ENCODE data around the gene DNAH6. TPM values are rescaled to one million over a fixed set of nuclear protein-coding genes. Genes with fewer than 3 reads are reported as not detected.

The DNAH6 gene
- total RNA-seq, 1 experiment from 2014 or later = 1.6 TPM

GRCh38 chr2:84811839-84812431 is 295.6 kb downstream of the DNAH6 start:
- CTCF ChIA-PET = no interaction called here
- DNase-seq (ENCODE audit: low read depth, low spot score) (no peak), ATAC-seq (no peak)
- no peak for TF ChIP-seq JUND (IDR thresholded peaks at IDR 0.05)
- TF ChIP-seq, protein P1, sequence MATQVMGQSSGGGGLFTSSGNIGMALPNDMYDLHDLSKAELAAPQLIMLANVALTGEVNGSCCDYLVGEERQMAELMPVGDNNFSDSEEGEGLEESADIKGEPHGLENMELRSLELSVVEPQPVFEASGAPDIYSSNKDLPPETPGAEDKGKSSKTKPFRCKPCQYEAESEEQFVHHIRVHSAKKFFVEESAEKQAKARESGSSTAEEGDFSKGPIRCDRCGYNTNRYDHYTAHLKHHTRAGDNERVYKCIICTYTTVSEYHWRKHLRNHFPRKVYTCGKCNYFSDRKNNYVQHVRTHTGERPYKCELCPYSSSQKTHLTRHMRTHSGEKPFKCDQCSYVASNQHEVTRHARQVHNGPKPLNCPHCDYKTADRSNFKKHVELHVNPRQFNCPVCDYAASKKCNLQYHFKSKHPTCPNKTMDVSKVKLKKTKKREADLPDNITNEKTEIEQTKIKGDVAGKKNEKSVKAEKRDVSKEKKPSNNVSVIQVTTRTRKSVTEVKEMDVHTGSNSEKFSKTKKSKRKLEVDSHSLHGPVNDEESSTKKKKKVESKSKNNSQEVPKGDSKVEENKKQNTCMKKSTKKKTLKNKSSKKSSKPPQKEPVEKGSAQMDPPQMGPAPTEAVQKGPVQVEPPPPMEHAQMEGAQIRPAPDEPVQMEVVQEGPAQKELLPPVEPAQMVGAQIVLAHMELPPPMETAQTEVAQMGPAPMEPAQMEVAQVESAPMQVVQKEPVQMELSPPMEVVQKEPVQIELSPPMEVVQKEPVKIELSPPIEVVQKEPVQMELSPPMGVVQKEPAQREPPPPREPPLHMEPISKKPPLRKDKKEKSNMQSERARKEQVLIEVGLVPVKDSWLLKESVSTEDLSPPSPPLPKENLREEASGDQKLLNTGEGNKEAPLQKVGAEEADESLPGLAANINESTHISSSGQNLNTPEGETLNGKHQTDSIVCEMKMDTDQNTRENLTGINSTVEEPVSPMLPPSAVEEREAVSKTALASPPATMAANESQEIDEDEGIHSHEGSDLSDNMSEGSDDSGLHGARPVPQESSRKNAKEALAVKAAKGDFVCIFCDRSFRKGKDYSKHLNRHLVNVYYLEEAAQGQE (IDR thresholded peaks at IDR 0.05; ENCODE audit: low read depth) = peak; percentile 9; the same call in 1 of the 2 replicates
- intact Hi-C loops (cut with micrococcal nuclease) = no loop called here
- BruUV-seq (replicated peaks) = no TSS peak
- RAD21 ChIA-PET (ENCODE audit: low non-redundant PET in 1 of 2, low total read pairs in 2 of 2, uncharacterized antibody in 2 of 2, unreplicated experiment in 2 of 2) = no interaction called here
- no peaks in the 10 kb centered on the region for H3K9me3 ChIP-seq (ENCODE audit: control insufficient read depth in 1 of 2, insufficient read depth in 1 of 2, low read depth in 1 of 2, low read length in 2 of 2)
- POLR2A ChIA-PET = no interaction called here
- H3K4me3 ChIP-seq (replicated peaks in 1 of 2; ENCODE audit: low read depth in 1 of 2, low read length in 2 of 2) = no peak overlapping the region
- no peaks in the 10 kb centered on the region for H3K9me2 ChIP-seq (ENCODE audit: insufficient read depth)
- no peak overlapping the region for H3K4me2 ChIP-seq (ENCODE audit: low read length)
- H3K9ac ChIP-seq (ENCODE audit: low read length) = no peak overlapping the region
- no peaks in the 10 kb centered on the region for H3K79me2 ChIP-seq (ENCODE audit: insufficient read depth, low read length)
- H3K4me1 ChIP-seq (ENCODE audit: control insufficient read depth in 1 of 2, insufficient read depth in 2 of 2, low read length in 2 of 2) = peaks cover 0 to 6% of the 10 kb centered on the region in 2 experiments; a peak in 1 of 4 replicates
- no peak overlapping the region for H3K27ac ChIP-seq (ENCODE audit: low read depth, low read length)
- no peaks in the 10 kb centered on the region for H4K20me1 ChIP-seq (ENCODE audit: insufficient read depth)
- no peaks in the 10 kb centered on the region for H3K27me3 ChIP-seq (ENCODE audit: insufficient read depth, low read length)
- H3K36me3 ChIP-seq (ENCODE audit: control insufficient read depth in 1 of 2, insufficient read depth in 2 of 2, low read length in 2 of 2) = no peaks in the 10 kb centered on the region
- no peak overlapping the region for H2AFZ ChIP-seq (ENCODE audit: low read depth, low read length, poor library complexity, severe bottlenecking)

DNA sequence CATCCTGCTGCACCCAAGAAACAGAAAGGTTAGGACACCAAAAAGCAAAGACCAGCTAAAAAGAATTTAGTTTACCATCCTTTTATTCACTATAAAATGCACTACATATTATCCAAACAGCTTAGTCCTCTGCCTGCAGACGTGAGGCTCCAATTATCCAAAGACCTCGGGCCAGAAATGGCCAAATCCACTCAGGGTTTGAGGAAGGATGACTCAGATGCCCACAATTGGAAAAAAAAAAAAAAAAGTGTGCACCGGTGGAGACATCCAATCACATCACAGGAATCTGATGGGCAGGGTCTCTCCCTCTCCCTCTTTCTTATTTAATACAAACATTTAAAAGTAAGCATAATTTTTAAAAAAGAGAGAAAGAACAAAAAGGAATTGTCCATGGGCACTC is 298.8 kb downstream of the DNAH6 start:
- Histone ChIP-seq H2AFZ (ENCODE audit: low read depth, low read length, poor library complexity, severe bottlenecking) (no peak overlapping the region), H3K9me3 (ENCODE audit: control insufficient read depth in 1 of 2, insufficient read depth in 1 of 2, low read depth in 1 of 2, low read length in 2 of 2) (no peaks in the 10 kb centered on the region), H3K4me2 (ENCODE audit: low read length) (no peak overlapping the region), H3K36me3 (ENCODE audit: control insufficient read depth in 1 of 2, insufficient read depth in 2 of 2, low read length in 2 of 2) (no peaks in the 10 kb centered on the region), H3K79me2 (ENCODE audit: insufficient read depth, low read length) (no peaks in the 10 kb centered on the region), H3K9me2 (ENCODE audit: insufficient read depth) (no peaks in the 10 kb centered on the region), H3K9ac (ENCODE audit: low read length) (no peak overlapping the region), H4K20me1 (ENCODE audit: insufficient read depth) (no peaks in the 10 kb centered on the region), H3K4me3 (replicated peaks in 1 of 2; ENCODE audit: low read depth in 1 of 2, low read length in 2 of 2) (no peak overlapping the region), H3K4me1 (ENCODE audit: control insufficient read depth in 1 of 2, insufficient read depth in 2 of 2, low read length in 2 of 2) (no peaks in the 10 kb centered on the region), H3K27ac (ENCODE audit: low read depth, low read length) (no peak overlapping the region), H3K27me3 (ENCODE audit: insufficient read depth, low read length) (no peaks in the 10 kb centered on the region)
- ATAC-seq (no peak), DNase-seq (ENCODE audit: low read depth, low spot score) (no peak)
- intact Hi-C loops (cut with micrococcal nuclease) = no loop called here
- TF ChIP-seq CBX3 (IDR thresholded peaks at IDR 0.05; ENCODE audit: low read depth) (no peak), CEBPB (IDR thresholded peaks at IDR 0.05; ENCODE audit: low read depth) (no peak), ZFX (IDR thresholded peaks at IDR 0.05) (no peak), RAD21 (IDR thresholded peaks at IDR 0.05; ENCODE audit: low read depth) (no peak), ZNF274 (IDR thresholded peaks at IDR 0.05; ENCODE audit: low read depth, low read length) (no peak), ATF3 (IDR thresholded peaks at IDR 0.05) (no peak), TCF7L2 (IDR thresholded peaks at IDR 0.05; ENCODE audit: borderline replicate concordance, extremely low read depth, insufficient read depth, insufficient read length) (no peak), POLR2AphosphoS5 (IDR thresholded peaks at IDR 0.05; ENCODE audit: low read depth, low read length) (no peak), EZH2phosphoT487 (IDR thresholded peaks at IDR 0.05; ENCODE audit: borderline replicate concordance) (no peak), YY1 (IDR thresholded peaks at IDR 0.05; ENCODE audit: extremely low read depth, insufficient replicate concordance, low read depth, low read length) (no peak), SRF (IDR thresholded peaks at IDR 0.05; ENCODE audit: low read depth) (no peak)
- ChIA-PET POLR2A (no interaction called here), CTCF (no interaction called here), RAD21 (ENCODE audit: low non-redundant PET in 1 of 2, low total read pairs in 2 of 2, uncharacterized antibody in 2 of 2, unreplicated experiment in 2 of 2) (no interaction called here)
- BruUV-seq (replicated peaks) = no TSS peak
